ENCODE data around the gene PTPN14.

PTPN14 gene

DNA sequence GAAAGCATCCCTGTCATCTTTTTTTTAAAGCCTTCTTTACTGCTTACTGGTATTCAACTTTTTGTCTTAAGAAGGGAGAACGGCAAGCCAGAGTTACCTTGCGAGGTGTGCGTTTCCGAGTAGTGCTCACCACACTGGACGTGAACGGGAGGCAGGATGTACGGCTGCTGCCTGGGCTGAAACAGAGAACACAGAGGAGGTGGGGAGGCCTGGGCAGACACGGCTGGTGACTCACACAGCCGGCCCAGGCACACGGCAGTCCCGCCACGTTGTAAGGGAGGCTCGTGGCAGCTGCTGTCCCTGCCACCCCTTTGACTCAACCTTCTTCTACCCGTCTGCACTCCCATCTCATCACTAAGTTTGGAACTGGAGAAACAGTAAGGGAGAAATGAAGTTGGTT is 164.7 kb downstream of the PTPN14 start:
- no peak for DNase-seq

DNA sequence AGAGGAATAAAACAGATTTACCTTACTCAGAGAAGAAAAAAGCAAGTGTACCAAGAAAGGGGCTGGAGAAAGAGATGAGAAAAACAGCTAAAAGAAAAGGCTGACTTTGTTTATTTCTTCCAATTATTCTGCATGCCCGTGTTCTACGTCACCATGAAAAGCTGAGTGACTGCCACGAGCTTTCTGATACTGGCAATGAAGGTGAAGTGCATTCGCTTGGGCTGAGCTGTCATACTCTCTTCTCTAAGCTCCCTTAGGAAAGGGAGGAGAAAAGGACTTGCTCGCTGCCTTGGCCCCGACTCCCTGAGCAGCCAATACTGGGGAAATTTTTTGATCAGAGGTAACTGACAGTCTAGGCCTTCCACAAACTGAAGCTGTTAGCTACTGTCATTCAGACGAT is 165.1 kb downstream of the PTPN14 start:
- DNase-seq: no peak

DNA sequence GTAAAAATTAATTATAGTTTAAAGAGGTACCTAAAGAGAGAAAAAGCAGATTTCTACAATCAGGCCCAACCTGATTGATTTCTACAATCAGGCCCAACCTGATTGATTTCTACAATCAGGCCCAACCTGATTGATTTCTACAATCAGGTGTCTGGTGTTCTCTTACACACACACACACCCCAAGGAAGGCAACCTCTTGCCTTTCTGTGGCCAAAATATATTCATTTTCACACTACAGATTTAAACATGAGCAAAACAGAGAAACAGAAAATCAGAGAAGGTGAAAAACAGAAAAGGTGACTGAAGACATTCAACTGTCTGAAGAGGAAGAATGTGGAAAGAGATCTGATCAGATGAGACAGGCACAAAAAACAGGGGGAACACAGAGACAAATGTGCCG is 166.0 kb downstream of the PTPN14 start:
- DNase-seq: no peak

- no peak for DNase-seq
Measured at GRCh38 chr1:214384373-214385079, 166.9 kb downstream of the PTPN14 start.

DNA sequence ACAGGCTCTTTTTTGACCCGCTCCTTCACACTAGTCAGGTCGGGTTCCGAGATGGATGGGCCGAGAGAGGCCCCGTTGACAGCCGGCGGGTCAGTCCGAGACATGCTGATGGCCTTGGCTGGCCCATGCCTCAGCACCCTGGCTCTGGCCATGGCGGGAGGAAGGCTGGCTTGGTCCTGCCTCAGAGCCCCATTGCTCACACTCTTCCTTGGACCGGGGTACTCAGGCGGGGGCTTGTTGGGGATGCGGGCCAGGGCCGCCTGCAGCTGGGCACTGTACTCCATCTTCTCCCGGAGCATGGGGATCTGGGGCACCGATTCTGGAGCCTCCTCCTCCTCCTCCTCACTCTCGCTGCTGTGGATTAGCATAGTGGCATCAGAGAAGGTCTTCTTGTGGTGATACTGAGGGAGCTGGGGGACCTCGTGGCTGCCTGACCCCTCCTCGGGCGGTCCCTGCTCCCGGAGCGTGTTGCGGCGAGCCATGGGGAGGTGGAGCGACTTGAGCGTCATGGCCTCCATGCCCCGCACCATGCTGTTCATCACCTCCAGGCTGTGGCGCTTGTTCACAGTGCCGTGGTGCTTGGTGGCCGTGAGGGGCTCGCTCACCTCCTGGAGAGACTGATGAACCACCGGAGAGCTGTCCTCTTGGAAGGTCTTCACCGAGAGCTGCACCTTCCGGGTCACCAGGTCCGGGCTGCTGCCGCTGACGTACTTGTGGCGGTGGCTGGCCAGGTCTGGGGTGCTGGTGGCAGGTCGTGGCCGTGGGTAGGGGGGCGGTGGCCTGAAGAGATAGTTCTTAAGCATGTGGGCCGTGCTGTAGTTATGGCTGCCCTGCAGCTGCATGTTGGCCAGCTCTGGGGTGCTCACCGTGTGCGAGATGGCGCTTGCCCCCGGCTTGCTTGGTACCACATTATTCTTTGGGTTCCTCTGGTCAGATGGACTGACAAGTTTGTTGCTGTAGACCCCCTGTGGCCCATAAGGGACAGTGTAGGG is 167.7 kb downstream of the PTPN14 start:
- no peak for DNase-seq

DNA sequence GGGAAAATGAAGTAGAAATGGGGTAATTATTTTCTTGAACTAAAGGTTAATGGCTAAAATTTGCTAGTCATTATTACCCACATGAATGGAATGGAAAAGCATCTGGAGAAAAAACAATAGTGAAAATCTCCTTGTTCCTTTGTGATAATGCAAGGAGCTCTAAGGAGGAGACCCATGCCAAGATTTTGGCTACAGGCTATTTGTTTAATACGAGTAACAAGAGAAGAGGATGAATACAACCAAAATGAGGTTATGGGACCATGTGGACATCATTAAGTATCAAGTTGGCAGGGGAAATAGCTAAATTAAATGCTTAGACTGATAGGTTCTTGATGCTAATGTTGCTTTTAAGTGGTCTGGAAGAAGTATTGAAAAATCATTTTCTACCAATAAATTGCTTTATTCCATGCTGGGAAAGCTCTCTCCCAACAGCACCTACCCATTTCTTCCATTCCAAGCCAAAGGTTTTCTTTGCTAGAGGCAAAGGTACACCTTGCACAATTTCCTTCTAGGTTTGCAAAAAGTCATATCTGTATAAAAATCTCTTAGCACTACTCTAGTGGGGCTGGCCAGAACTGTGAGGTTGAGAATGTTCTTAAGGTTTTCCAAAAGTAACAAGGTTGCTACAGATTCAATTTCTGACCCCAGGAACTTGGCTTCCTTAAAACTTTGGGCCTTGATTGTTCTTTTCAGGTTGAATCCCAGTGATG is 170.3 kb downstream of the PTPN14 start:
- DNase-seq: no peak

- DNase-seq: no peak
Measured at GRCh38 chr1:214380396-214380795, 171.0 kb downstream of the PTPN14 start.

DNA sequence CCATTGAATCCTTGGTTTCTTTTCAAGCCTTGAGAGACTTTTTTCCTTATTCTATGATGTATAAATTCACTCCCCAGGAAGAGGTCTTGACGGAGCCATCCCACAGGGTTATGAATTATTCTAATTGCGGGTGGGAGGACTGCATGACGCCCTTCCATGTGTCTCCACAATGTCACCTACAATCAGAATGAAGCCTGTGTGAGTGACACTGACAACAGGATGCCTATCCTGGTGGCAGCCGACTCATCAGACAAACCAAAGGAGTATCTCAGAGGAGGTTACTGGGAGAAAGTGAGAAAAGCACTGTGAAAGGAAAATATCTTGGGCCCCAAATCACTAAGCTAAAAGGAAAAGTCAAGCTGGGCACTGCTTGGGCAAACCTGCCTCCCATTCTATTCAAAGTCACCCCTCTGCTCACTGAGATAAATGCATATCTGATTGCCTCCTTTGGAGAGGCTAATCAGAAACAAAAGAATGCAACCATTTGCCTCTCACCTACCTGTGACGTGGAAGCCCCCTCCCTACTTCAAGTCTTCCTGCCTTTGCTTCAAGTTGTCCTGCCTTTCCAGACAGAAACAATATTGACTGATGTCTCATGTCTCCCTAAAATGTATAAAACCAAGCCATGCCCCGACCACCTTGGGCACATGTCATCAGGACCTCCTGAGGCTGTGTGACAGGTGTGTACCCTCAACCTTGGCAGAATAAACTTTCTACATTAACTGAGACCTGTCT is 172.0 kb downstream of the PTPN14 start:
- DNase-seq: no peak

- no peak for DNase-seq
Measured at GRCh38 chr1:214378492-214378891, 172.9 kb downstream of the PTPN14 start.

DNA sequence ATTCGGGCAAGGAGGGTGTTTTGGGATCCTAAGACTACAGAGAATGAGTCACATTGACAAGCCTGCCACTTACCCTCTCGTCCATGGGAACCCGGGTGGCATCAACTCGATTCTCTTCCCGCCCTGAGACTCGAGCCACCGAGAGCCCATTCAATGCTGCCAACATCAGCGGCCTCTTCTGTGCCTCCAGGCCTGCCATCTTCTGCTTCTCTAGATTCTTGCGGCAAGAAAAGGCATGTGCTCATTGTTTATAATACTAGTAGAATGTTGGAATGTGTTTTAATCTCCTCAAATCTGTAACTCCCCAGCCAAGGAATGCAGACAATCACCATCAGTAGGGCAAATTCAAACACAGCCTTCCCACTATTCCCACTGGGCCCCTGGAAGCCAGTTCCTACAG is 173.5 kb downstream of the PTPN14 start:
- DNase-seq: no peak

DNA sequence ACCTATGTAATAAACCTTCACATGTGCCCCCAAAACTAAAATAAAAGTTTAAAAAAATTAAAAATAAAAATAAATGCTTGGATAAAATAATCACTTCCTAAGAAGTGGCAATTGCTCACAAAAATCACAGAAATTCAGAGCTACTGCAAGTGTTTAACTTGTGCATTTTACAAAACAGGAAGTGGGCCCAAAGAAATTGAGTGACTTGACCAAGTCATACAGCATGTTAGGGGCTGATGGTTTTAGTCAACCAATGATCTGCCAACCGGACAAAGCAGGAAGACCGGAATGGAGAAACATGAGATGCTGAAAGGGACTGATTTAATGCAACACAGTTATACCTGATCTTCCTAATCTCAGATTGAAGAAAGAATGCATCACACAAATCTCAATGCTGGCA is 173.9 kb downstream of the PTPN14 start:
- no peak for DNase-seq

GRCh38 chr1:214372092-214372491 is 179.3 kb downstream of the PTPN14 start:
- no peak for DNase-seq

DNA sequence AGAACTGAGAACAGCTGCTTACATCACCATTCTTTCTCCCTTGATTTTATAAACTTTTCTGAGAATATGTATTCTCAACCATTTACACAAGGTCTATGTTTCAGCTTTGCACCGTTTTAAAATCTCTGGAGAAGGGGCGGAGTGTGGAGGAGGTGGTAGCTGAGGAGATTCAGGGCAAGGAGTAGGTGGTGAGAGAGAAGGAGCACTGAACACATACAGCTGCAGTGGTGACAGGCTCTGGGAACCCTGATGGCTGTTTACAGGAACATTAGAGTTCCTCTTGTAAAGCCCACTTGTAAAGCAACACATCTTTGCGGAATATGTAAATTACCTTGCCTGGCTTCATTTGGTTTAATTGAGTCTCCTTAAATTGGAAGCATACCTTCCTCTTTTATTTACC is 180.8 kb downstream of the PTPN14 start:
- DNase-seq: no peak

DNA sequence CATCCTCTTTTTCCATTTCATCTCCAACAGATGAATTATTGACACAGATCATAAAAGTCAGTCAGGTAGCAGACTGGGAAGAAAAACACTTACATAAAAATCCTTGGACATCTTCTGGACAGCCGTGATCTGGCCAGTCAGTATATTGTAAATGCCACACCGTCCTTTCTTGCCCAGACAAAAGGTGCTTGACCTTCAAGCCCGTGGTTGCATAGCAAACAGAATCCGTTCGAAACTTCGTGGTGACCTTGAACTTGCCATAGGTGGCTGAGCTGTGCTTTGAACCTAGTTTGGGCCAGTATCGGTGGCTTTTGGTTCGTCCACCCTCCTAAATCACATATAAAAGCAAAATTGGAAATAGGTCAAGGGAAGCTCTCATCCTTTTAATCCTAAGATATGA is 182.0 kb downstream of the PTPN14 start:
- no peak for DNase-seq

DNA sequence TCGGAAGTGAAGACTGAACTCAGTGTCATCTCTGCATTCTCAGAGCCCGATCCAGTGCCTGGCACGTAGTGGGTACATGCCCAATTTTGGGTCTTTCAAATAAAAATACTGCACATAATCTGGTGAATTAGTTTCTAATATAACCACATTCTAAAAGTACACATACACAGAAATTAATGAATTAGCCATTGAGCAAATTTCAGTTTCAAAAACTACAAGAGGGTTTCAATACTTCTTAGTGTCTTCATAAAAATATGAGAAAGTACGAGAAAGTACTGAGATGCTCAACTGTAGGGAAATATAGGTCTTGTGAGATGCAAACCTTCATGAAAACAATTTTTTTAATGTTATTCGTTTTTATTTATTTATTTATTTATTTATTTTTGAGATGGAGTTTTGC is 183.6 kb downstream of the PTPN14 start:
- no peak for DNase-seq

DNA sequence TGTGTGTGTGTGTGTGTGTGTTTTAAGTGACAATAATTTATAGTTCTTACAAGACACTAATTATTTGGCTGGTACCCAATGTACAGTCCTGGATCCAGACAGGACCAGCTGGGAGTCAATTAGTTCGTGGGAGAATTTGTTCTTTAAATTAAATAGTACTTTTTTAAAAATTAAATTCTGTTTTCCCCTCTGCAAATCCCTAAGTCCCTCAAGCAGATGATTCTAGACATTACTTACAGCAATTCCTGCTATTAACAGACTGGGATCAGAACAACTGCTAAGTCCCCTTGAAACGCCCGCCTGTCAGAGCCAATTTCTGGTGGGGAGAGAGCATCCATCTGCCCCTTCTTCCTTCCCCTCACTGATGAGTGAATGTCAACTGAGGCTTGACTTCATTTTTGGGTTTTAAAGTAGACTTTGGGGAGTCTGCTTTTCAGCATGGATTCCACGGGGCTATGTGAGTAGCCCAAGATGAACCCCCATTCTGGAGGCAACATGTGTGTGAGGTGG is 186.6 kb downstream of the PTPN14 start:
- no peak for DNase-seq

DNA sequence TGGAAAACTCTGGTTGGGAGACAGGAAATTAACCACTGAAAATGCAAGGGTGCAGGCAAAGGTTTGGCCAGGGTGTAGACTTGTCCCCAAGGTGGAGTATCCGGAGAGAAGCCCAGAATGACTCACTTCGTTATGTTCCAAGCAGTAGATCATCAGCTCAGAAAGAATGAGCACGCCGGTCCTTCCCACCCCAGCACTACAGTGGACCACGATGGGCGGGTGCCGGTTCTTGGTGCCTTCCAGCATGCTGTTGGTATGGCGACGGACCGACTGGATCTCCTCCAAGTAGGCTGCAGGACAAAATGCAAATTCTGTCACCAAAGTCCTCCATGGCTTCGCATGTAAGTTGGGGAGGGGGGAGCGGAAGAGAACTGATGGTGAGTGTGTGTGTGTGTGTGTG is 187.0 kb downstream of the PTPN14 start:
- no peak for DNase-seq

- no peak for DNase-seq
Measured at GRCh38 chr1:214363386-214363785, 188.0 kb downstream of the PTPN14 start.

- DNase-seq: peak; percentile 80
Measured at GRCh38 chr1:214362188-214362882, 189.1 kb downstream of the PTPN14 start.

DNA sequence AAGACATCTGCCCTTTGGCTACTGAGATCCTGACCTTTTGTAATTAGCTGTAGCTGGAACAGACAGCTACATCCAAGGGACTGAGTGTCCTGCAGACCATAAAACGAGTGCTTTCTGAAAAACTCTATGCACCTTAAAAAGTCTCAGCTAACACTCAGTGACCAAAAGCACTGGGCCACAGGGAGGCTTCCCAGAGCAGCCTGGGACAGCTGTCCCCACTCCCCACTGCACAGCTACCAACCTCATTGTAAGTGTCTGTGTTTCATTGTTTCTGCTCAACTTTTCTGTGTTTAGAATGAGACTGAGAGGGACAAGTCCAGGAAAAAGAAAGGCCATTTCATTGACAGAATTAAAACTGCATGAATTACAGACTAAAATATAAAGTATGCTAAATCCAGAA is 189.8 kb downstream of the PTPN14 start:
- no peak for DNase-seq

DNA sequence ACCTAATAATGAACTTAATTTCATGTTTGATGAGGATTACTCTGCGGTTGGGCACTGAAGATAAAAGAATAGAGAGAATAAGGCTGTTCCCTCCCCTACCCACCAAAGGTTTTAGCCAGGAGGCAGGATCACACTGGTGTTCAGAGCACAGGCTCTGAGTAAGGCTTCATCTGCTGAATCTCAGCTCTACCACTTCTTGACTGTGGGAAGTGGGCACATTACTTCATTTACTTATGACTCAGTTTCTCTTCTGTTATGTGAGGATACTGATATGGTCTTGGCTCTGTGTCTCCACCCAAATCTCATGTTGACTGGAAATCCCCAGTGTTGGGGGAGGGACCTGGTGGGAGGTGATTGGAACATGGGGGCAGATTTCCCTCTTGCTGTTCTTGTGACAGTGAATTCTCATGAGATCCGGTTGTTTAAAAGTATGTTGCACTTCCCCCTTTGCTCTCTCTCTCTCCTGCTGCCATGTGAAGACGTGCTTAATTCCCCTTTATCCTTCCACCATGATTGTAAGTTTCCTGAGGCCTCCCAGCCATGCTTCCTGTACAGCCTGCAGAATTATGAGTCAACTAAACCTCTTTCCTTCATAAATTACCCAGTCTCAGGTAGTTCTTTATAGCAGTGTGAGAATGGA is 190.8 kb downstream of the PTPN14 start:
- DNase-seq: no peak

All from OCI-M1 (cell line).